Activated naive CD8-positive, alpha-beta T cell treated with anti-CD3 and anti-CD28 coated beads for 36 hours (primary cell): Measurements from ENCODE around the gene DTNBP1. TPM values are rescaled to one million over a fixed set of nuclear protein-coding genes. Genes with fewer than 3 reads are reported as not detected.
A peak's percentile ranks its signal among the peaks of the same experiment; 100 is the strongest.

ENCODE experiments used
- DNase-seq: peaks from one replicate; pipeline ENCODE4 v3.0.0; 2021
- H3K27ac Mint-ChIP-seq: one replicate; pipeline ENCODE4 v1.8.0; 2022; ENCODE audit warnings: mild to moderate bottlenecking, moderate library complexity, mixed read lengths
- H3K27me3 Mint-ChIP-seq: one replicate; pipeline ENCODE4 v1.8.0; 2022; ENCODE audit warnings: mild to moderate bottlenecking, mixed read lengths
- H3K36me3 Mint-ChIP-seq: one replicate; pipeline ENCODE4 v1.8.0; 2021; ENCODE audit warnings: mild to moderate bottlenecking, mixed read lengths
- H3K4me1 Mint-ChIP-seq: one replicate; pipeline ENCODE4 v1.8.0; 2021; ENCODE audit warnings: mixed read lengths
- H3K4me3 Mint-ChIP-seq: one replicate; pipeline ENCODE4 v1.8.0; 2022; ENCODE audit warnings: mild to moderate bottlenecking, moderate library complexity, mixed read lengths
- H3K9me3 Mint-ChIP-seq: one replicate; pipeline ENCODE4 v1.8.0; 2022; ENCODE audit warnings: mixed read lengths
- total RNA-seq, 2 experiments: library from RNA; stranded (reverse); gene quantifications; one replicate each; pipeline ENCODE4 v1.2.3, GENCODE V29; 2021

DTNBP1 gene
- total RNA-seq = 10 to 100 TPM; 19.0 to 19.1 TPM

GRCh38 chr6:15662326-15663129 lies at the start of gene DTNBP1:
DTNBP1 (minus strand) TSS chr6:15663028; CDS start chr6:15662869, 159 bp downstream.
- Mint-ChIP-seq H3K27me3 (no peaks in the 10 kb centered on the region), H3K9me3 (no peaks in the 10 kb centered on the region), H3K4me1 (peaks cover 24% of the 10 kb centered on the region), H3K27ac (peak within 1 kb of the TSS; percentile 76), H3K36me3 (peaks cover 17% of the 10 kb centered on the region), H3K4me3 (peak within 1 kb of the TSS; percentile 79)
- DNase-seq = peak; percentile 87

DNA sequence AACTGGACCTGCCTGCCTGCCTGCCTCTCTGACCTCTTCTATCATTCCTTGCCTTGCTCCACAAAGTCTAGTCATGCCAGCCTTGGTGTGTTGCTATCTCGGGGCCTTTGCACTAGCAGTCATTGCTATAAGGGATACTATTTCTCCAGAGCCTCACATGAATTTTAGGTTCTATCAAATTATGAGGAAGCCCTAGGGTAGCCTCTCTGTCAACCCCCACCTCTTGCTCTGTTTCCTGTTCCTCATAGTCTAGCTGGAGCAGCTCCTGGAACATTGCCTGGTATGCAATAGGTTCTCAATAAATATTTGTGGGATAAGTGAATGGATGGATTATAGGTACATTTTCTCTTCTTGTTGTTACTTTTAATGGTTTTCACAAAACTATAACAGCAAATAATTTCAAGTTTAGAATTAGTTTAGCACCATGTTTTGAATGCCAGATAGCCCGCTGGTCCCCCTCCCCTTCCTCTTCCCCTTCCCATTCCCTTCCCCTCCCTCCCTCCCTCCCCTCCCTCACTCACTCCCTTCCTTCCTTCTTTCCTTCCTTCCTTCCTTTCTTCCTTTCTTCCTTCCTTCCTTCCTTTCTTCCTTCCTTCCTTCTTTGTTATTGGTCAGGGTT lies 46.9 kb upstream of the DTNBP1 start:
- Mint-ChIP-seq H3K4me3 (no peak overlapping the region), H3K9me3 (no peaks in the 10 kb centered on the region), H3K27me3 (no peaks in the 10 kb centered on the region), H3K27ac (no peak overlapping the region), H3K4me1 (peaks cover 5% of the 10 kb centered on the region), H3K36me3 (no peaks in the 10 kb centered on the region)
- no peak for DNase-seq

DNA sequence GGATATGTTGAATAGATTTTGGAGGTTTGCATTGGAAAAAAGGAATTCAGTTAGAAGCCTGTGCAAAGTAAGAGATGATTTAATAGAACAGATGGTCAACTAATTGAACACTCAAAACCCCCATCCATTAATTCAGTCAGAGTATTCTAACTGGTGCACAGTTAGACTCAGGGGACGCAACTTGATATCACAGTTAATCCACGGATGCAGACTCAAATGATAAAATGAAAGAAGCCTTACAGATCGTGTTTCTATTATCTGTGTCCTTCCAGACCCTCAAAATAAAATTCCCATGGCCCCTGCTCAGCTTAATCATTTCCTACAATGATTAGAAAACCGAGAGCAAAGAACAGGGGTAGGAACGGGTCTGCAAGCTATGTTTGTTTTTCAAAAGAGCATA lies 45.4 kb upstream of the DTNBP1 start:
- Mint-ChIP-seq H3K4me3 (no peak overlapping the region), H3K9me3 (peaks cover 4% of the 10 kb centered on the region), H3K27me3 (no peaks in the 10 kb centered on the region), H3K36me3 (no peaks in the 10 kb centered on the region), H3K27ac (no peak overlapping the region), H3K4me1 (no peaks in the 10 kb centered on the region)
- no peak for DNase-seq

- Mint-ChIP-seq H3K27me3 (peaks cover 3% of the 10 kb centered on the region), H3K27ac (peak overlapping the region; percentile 62), H3K4me1 (no peaks in the 10 kb centered on the region), H3K36me3 (no peaks in the 10 kb centered on the region), H3K9me3 (peaks cover 4% of the 10 kb centered on the region), H3K4me3 (no peak overlapping the region)
- no peak for DNase-seq
Observed at GRCh38 chr6:15705981-15706380, 43.2 kb upstream of the DTNBP1 start.

DNA sequence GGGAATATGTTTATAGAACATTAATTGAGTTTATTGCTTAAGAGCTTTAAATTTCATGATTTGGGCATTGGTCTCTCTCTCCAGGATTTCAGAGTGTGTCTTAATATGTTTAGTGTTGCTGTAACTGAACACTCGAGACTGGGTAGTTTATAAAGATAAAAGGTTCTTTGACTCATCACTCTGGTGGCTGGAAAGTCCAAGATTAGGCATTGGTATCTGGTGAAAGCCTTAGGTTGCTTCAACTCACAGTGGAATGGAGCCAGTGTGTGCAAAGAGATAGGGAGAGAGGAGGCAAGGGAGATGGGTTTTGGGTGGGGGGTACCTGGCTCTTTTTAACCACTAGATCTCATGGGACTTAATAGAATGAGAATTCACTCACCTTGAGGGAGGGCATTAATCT lies 35.6 kb upstream of the DTNBP1 start:
- no peak overlapping the region for H3K27ac Mint-ChIP-seq
- H3K4me3 Mint-ChIP-seq = no peak overlapping the region
- peaks cover 2% of the 10 kb centered on the region for H3K9me3 Mint-ChIP-seq
- H3K4me1 Mint-ChIP-seq = peaks cover 1% of the 10 kb centered on the region
- H3K27me3 Mint-ChIP-seq = peaks cover 6% of the 10 kb centered on the region
- no peak for DNase-seq
- no peaks in the 10 kb centered on the region for H3K36me3 Mint-ChIP-seq

GRCh38 chr6:15697895-15698294 lies 35.1 kb upstream of the DTNBP1 start:
- H3K36me3 Mint-ChIP-seq = no peaks in the 10 kb centered on the region
- peaks cover 1% of the 10 kb centered on the region for H3K4me1 Mint-ChIP-seq
- no peak overlapping the region for H3K27ac Mint-ChIP-seq
- no peak overlapping the region for H3K4me3 Mint-ChIP-seq
- H3K27me3 Mint-ChIP-seq = peaks cover 7% of the 10 kb centered on the region
- no peaks in the 10 kb centered on the region for H3K9me3 Mint-ChIP-seq
- no peak for DNase-seq

GRCh38 chr6:15691250-15691869 lies 28.5 kb upstream of the DTNBP1 start:
- H3K4me1 Mint-ChIP-seq = peaks cover 12% of the 10 kb centered on the region
- H3K27me3 Mint-ChIP-seq = peaks cover 7% of the 10 kb centered on the region
- H3K9me3 Mint-ChIP-seq = no peaks in the 10 kb centered on the region
- DNase-seq = peak; percentile 78
- no peak overlapping the region for H3K27ac Mint-ChIP-seq
- H3K4me3 Mint-ChIP-seq = peak overlapping the region; percentile 12
- no peaks in the 10 kb centered on the region for H3K36me3 Mint-ChIP-seq

GRCh38 chr6:15690510-15690909 lies 27.7 kb upstream of the DTNBP1 start:
- Mint-ChIP-seq H3K36me3 (no peaks in the 10 kb centered on the region), H3K4me3 (no peak overlapping the region), H3K27me3 (peaks cover 7% of the 10 kb centered on the region), H3K4me1 (peaks cover 12% of the 10 kb centered on the region), H3K9me3 (no peaks in the 10 kb centered on the region), H3K27ac (no peak overlapping the region)
- no peak for DNase-seq

DNA sequence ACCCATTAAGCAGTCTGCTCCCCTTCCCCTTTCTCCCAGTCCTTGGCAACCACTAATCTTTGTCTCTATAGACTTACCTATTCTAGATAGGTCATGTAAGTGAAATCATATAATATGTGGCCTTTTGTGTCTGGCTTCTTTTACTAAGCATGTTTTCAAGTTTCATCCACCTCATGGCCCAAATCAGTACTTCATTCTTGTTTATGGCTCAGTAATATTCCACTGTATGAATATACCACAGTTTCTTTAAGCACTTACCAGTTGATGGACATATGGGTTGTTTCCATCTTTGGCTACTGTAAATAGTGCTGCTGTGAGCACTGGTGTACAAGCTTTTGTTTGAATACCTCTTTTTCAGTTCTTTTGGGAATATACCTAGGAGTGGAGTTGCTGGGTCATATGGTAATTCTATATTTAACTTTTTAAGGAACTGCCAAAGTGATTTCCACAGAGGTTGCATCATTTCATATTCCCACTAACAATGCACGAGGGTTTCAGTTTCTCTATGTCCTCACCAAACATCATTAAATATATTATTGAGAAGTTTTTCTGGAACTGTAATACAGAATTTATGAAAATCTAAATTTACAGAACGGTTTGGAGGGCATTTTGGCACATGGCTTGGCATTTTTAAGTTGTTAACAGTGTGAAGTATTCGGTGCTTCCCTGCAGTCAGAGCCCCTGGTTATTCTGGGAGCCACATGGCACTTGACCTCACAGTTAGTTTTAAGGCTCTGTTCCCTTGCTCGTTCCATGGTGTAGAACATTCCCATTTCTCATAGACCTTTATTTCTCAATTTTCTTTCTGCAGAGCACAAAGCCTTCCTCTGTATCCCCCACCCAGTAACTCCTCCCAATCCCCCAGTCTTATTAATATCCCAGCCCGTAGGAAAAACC lies 27.0 kb upstream of the DTNBP1 start:
- Mint-ChIP-seq H3K9me3 (no peaks in the 10 kb centered on the region), H3K36me3 (no peaks in the 10 kb centered on the region), H3K4me3 (no peak overlapping the region), H3K27me3 (peaks cover 7% of the 10 kb centered on the region), H3K4me1 (peaks cover 12% of the 10 kb centered on the region), H3K27ac (no peak overlapping the region)
- DNase-seq = no peak

DNA sequence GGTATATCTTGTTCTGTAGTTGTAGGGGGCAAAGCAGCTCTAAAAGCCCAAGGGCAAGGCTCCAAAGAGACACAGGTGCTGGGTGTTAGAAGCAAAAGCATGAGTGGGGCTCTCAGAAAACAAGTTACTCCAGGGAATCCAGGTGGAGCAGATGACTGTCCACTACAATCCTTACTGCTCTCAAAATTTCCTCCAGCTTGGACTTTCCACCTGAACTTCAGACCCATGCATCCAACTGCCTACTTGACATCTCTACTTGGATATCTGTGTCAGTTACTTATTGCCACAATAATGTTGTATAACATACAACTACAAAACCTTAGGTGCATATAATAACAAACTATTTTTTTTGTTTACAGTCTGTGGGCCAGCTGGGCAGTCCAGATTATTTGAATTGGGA lies 22.8 kb upstream of the DTNBP1 start:
- no peak overlapping the region for H3K4me3 Mint-ChIP-seq
- H3K36me3 Mint-ChIP-seq = no peaks in the 10 kb centered on the region
- H3K9me3 Mint-ChIP-seq = peaks cover 1% of the 10 kb centered on the region
- no peak overlapping the region for H3K27ac Mint-ChIP-seq
- DNase-seq = no peak
- peaks cover 4% of the 10 kb centered on the region for H3K4me1 Mint-ChIP-seq
- H3K27me3 Mint-ChIP-seq = no peaks in the 10 kb centered on the region

DNA sequence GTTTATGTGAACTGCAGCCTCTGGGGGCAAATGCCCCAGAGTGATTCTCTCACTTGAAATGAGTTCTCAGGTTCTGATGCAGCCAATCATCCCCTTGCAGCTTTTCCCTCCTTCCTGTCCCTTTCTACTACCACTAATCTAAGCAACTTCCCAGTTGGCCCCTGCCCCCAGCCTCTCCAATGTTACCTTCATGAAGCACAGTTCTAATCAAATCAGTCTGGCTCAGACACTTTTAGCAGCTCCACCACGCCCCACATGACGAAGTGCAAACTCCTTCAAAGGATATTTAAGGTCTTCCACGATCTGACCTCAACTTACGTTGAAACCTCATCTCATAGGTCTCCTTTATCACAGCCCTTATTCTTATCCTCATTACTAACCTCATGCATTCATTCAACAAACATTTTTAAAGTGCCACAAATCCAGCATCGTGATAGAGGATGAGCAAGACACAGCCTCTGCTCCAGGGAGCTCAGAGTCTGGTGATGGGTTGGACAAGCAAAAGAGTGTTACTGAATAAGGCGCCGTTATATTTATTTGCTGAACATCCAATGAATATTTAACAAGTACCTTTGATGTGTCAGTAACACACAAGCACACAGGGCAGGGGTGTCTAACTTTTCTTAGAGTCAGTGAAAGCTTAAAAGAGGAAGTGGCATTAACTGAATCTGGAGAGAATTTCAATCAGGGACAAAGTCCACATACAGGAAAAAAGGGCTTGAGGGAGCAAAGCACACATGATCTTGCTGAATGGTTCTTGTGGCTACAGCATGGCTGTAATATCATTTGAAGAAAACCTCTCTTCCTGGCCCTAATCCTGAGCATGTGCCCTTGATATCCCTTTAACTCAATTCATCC lies 20.4 kb upstream of the DTNBP1 start:
- no peak overlapping the region for H3K27ac Mint-ChIP-seq
- H3K4me3 Mint-ChIP-seq = no peak overlapping the region
- H3K4me1 Mint-ChIP-seq = no peaks in the 10 kb centered on the region
- no peak for DNase-seq
- H3K27me3 Mint-ChIP-seq = no peaks in the 10 kb centered on the region
- H3K36me3 Mint-ChIP-seq = no peaks in the 10 kb centered on the region
- peaks cover 1% of the 10 kb centered on the region for H3K9me3 Mint-ChIP-seq

GRCh38 chr6:15681946-15682345 lies 19.1 kb upstream of the DTNBP1 start:
- Mint-ChIP-seq H3K4me3 (no peak overlapping the region), H3K9me3 (peaks cover 1% of the 10 kb centered on the region), H3K27ac (no peak overlapping the region), H3K36me3 (no peaks in the 10 kb centered on the region), H3K27me3 (no peaks in the 10 kb centered on the region), H3K4me1 (no peaks in the 10 kb centered on the region)
- DNase-seq = no peak

DNA sequence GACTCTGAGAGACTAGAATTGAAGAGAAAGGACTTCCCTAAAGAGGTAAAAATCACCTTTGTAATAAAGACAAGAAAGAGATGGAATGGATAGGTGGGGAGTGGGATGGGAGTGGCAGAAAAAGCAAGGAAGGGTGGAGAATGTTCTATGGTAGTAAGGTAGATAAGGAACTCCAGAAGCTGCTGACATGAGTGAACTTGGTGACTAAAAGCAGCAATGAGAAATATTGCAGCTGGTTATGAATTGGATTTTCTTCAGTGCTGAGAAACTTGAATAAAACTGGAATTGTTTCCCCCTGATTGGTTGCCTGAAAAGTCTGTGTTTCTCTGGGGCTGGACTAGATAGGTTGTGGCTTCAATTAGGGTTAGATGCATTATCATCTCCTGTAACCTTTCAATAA lies 15.7 kb upstream of the DTNBP1 start:
- peaks cover 1% of the 10 kb centered on the region for H3K9me3 Mint-ChIP-seq
- no peaks in the 10 kb centered on the region for H3K4me1 Mint-ChIP-seq
- H3K27me3 Mint-ChIP-seq = peaks cover 3% of the 10 kb centered on the region
- H3K4me3 Mint-ChIP-seq = no peak overlapping the region
- H3K27ac Mint-ChIP-seq = no peak overlapping the region
- H3K36me3 Mint-ChIP-seq = no peaks in the 10 kb centered on the region
- no peak for DNase-seq

DNA sequence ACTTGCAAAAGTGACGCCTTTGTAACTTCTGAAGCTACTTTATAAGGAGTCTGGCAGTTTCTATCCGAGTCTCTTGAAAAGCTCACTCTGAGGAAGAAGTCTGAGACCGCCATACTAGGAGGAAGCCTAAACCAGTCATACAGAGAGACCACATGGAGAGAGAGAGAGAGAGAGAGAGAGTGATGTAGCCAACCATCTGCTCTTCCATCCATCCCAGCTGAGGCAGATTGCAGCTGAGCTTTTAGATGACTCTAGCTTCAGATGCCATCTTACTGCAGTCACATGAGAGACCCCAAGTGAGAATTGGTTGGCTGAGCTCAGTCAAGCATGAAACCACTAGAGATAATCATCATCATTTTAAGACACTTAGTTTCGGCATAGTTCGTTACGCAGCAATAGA lies 15.0 kb upstream of the DTNBP1 start:
- H3K9me3 Mint-ChIP-seq = no peaks in the 10 kb centered on the region
- no peak overlapping the region for H3K4me3 Mint-ChIP-seq
- no peak overlapping the region for H3K27ac Mint-ChIP-seq
- DNase-seq = no peak
- H3K27me3 Mint-ChIP-seq = peaks cover 3% of the 10 kb centered on the region
- H3K36me3 Mint-ChIP-seq = no peaks in the 10 kb centered on the region
- H3K4me1 Mint-ChIP-seq = no peaks in the 10 kb centered on the region
